GM19023 (cell line): ENCODE results near the gene RBFOX1.

ENCODE experiments used
- ATAC-seq: cut with Tn5 transposase; IDR thresholded peaks from one replicate; pipeline ENCODE4 v1.9.1; 2021; ENCODE audit warnings: mild to moderate bottlenecking, moderate library complexity; ENCODE audit not compliant: unreplicated experiment

Gene RBFOX1

DNA sequence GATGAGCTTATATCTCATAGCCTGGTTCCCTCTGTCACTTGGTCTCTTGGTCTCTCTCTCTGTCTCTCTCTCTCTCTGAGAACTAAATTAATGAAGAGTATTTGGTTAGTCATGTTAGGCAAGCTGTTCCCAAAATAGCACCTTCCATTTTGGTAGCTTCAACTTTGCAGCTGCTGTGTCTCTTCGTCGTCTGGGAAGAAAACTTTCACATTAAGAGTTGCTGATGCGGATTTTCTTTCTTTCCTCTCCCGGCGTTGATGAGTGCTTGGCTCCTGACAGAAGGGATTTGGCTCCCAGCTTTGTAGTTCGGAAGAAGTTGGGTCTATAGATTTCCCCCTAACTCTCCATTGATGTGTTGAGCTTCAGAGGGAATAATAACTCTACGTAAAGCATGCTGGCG lies at the start of gene RBFOX1:
Gene RBFOX1 (plus strand): TSS at position 235 of the 400 bp plus-strand sequence.
- no peak for ATAC-seq

DNA sequence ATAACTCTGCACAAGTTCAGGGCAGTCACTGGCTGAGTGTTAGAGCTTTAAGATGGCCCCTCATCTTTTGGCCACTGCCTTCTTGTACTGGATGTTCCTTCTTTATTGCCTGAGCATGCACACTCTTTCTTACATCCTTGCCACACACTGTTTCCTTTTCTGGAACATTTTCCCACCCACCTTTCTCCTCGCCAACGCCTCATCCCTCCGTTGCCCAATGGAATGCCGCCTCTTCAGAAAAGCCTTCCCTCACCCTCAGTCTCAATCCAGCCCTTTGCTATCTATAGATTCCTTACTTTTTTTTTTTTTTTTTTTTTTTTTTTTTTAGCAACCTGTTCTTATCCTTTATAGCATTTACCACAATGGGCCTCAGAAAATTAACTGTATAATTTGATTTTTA lies 47.9 kb upstream of the RBFOX1 start:
- no peak for ATAC-seq

DNA sequence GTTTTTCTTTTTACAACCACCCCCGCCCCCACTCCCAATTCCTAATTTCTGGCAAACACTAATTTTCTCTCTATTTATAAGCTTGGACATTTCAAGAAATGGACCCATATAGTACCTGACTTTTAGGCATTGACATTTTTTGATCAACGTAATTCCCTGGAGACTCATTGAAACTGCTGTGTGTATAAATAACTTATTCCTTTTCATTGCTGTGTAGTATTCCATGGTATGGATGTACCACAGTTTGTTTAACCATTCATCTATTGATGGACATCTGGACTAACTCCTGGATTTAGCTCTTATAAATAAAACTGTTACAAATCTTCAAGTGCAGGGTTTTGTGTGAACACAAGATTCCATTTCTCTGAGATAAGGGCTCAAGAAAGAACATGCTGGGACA lies 47.1 kb upstream of the RBFOX1 start:
- ATAC-seq: no peak

DNA sequence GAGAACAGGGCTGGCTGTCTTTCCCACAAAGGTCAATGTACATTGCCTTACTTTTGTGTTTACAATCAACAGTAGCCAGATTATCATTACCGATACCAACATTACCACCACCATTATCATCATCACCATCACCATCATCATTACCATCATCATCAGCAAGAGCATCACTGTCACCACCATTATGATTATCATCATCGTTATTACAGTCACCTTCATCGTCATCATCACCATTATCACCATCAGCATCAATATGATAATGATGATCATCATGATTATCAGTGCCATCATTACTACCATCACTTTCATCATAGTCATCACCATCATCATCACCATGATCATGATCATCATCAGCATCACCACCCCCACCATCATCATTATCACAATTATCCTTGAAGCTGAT lies 43.3 kb upstream of the RBFOX1 start:
- no peak for ATAC-seq

DNA sequence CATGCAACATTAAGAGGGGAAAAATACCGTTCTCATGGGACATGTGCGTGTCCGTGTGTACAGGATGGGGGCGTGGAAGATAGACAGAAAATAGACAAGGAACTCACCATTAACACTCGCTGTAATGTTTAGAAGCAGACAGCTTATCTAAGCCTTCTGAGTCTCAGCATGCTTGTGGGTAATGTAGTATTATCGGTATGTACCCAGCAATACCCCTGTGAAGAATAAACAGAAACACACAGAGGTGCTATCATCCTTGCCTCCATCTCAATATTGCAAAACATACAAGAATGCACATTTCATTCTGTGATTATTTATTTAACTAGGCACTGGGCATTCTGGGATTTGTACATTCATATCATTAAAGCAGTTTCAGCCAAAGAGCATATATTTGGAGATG lies 42.0 kb upstream of the RBFOX1 start:
- no peak for ATAC-seq

DNA sequence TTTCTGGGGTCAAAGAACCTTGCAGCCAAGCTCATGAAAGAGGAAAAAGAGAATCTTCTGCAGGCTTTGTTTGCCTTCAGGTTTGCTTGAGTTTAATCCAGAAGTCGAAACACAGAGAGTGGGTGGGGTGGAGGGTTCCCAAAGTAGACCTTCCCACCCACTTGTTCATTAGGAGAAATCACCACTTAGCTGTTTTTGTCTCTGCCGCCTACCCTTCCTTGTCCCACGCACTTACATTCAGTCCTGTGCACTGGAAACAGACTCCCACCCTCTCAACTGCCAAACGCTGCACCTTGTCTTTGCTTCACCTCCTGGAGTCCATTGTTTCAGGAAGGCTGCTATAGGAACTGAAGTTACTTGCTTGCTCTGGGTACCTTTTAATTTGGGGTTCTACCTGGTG lies 38.6 kb upstream of the RBFOX1 start:
- no peak for ATAC-seq

DNA sequence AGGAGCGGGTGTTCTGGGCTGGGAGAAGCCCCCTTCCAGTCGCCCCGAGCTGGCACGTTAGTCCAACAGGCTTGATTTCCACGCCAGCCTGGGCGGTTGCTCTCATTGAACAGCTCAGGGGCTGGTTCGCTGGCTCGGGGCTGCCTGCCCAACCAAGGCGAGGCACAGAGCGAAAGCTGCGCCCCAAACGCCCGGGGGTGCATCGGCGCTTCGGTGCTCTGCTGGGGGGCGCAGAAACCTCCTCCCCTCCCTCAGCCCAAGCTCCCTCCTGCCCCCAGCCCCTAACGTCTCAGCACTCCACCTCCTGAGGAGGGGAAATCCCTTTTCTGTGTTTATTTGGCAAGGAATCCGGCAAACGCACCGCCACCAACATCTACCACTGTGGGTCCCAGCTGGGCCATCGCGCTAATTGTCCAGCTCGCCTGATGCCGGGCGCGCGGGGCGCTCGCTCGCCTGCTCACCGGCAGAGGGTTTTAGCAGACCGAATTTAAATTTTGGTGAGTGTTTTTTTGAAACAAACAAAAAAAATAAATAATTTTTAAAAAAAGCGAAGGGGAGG lies 29.5 kb upstream of the RBFOX1 start:
- no peak for ATAC-seq

DNA sequence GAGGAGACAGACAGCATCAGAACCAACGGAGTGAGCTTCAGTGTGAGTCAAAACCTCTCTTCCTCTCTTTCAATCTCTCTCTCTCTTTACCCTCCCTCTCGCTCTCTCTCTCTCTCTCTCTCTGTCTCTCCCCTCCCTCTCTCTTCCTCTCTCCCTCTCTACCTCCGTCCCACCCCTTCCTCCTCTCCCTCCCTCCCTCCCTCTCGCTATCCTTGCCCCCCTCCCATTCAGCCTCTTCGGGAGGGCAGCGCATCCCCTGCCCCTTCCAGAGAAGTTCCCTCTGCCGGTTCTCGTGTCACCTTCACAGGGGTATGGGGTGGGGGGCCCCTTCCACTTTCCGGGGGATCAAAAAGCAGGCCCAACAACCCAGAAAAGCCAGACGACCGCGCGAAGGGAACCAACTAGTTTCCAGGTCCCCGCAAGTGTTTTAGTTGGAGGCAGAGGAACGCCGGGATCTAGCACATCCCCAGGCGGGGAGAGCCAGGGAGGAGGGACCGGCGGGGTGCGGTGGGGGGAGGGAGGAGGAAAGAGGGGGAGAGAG lies 28.9 kb upstream of the RBFOX1 start:
- no peak for ATAC-seq

DNA sequence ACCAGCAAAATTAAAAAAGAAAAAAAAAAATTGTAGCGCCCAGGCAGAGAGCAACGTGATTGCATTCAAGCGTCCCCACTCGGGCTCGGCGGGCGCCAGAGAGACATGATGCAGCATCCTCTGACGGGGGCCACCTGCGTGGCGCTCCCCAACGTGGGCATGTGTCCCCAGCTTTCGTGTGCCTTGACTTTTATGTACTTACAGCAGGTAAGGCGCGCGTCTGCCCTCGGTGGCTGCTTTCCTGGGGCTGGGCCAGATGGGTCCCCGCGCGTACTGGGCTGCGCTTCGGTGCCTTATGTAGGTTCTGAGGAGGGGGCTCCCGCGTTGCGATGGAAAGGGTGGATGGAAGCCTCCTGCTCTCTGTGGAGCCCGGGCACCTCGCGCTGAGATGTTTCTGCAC lies 28.4 kb upstream of the RBFOX1 start:
- no peak for ATAC-seq

DNA sequence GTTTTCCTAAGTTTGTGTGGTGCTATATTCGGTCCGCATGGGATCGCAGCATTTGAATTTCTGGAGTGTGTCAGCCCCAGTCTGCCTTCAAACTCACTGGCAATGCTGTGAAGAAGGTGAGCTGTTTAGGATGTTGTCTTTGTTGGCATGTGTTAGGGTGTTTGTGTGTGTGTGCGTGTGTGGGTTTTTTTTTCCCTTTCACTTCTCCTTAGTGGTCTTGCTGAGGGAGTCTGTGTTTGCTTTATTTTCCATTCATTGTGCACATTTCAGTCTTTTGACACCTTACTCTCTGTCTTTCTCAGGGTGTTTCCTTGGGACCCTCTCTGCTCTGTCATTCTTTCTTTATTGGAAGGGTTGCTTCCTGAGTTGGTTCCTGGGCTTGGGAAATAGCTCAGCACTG lies 27.7 kb upstream of the RBFOX1 start:
- no peak for ATAC-seq

DNA sequence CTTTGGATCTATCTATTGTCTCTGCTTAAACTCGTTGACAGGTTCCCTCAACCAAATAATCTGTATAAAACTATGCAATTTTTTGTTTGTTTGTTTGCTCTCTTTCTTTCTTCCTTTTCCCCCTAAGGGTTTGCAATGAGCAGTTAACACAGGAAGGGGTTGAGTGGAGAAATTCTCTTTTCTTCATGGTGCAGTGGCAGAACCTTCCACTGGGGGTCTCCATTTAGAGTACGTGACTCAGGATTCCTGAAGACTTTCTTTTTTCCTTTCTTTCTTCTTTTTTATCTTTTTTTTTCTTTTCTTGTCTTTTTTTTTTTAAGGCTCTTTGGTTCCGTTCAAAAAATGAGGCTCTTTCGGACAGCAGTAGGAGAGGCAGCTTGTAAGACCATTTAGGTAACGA lies 19.5 kb upstream of the RBFOX1 start:
- no peak for ATAC-seq

DNA sequence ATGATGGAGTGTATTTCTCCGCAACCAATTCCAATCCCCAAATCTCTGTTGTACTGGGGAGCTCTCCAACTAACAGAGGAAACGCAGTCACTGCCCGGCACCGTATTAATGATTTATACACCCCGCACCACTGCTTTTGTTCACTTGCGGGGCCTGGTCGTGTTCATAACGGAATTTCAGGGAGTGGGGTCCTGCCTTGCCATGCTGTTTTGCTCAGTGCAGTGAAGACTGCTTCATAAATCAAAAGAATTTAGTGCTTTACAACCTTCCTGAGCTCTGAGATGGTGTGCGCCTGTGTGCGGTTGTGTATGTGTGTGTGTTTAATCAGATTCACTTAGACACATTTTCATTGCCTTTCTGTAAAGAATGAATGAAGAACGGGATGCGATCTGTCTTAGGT lies 18.5 kb upstream of the RBFOX1 start:
- ATAC-seq: no peak

DNA sequence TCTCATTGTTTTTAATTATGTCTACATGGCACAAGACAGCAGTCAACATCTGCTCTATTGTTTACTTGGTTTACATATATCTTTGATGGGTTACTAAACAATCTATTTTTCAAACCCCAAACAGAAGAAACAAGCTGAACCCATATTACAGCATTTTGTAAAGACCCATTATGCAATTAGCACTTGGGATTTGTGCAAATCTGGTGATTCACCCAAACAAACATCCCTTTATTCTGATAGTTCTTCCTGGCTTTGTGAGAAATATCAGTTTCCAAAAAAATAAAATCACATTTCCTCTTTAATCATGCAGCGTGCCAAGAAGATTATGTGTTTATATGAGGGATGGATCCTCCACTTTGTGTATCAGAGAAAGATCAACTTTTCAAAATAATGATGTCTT lies 16.8 kb upstream of the RBFOX1 start:
- ATAC-seq: no peak

DNA sequence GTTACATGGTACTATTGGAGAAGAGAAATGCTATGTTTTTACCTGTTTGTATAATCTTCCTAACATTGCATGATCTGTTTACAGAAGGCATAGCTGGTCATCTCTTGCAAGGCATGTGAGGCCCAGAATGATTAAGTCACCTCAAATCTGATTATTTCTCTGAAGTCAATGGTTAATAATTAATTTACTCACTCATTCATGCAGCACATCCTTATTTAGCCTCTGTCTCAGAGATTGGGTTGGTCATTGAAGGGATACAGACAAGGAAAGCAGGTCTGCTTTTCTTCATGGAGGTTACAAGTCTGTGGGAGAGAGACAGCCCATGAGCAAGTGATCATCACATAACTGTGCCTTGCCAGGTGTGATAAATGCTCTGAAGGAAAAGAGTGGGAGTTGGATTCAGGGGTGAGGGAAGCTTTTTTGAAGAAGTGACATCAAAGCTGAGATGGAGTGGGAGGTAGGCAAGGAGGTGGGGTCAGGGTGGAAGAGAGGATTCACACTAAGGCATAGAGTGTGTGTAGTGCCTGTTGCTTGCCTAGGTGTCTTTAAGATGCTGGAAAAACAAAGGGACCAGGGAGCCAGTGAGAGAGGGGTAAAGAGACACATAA lies 16.3 kb upstream of the RBFOX1 start:
- ATAC-seq: no peak

DNA sequence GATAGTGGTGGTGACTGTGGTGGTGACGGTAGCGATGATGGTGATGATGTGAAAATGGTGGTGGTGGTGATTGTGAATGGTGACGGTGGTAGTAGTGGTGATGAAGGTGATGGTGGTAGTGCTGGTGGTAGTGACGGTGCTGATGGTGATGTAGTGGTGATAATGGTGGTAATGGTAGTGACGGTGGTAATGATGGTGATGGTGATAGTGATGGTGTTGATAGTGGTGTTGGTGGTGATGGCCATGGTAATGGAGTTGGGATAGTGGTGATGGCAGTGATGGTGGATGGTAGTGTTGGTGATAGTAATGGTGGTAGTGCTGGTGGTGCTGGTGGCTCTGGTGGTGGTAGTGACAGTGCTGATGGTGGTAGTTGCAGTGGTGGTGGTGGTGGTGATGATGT lies 14.7 kb upstream of the RBFOX1 start:
- ATAC-seq: no peak

DNA sequence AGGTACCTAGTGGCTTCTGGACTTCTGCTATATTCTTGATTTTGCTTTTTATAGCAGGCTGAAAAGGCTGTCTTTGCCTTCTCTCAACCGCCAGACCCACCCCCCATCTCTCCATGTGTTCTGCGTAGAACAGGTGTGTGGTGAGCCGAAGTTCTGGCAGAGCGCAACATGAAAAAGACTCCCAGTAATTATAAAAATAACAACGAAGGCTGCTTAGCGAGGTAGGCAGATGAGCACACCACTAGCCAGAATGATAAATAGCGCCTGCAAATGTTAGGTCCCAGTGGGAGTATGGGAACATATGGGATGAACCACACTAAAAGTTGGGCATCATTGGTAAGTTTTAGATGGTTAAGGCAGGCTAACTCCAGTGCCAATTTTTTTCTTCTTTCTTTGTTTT lies 14.0 kb upstream of the RBFOX1 start:
- ATAC-seq: no peak

DNA sequence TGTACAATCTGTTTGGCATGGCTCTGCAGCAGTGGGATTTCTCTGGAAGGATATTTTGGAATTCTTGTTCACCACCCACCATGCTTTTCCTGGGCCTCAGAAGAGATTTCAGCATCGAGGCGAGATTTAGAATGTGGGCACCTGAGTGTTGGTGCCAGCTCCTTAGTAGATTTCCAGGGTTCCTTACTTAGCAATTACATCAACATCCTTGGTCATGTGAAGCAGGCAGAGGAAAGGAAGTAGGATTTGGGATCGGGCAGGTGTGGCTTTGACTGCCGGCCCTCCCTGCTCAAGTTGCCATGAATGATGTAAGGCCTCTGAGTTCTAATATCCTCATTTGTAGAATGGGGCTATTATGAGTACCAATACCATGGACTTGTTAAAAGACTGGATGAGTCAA lies 13.1 kb upstream of the RBFOX1 start:
- no peak for ATAC-seq

DNA sequence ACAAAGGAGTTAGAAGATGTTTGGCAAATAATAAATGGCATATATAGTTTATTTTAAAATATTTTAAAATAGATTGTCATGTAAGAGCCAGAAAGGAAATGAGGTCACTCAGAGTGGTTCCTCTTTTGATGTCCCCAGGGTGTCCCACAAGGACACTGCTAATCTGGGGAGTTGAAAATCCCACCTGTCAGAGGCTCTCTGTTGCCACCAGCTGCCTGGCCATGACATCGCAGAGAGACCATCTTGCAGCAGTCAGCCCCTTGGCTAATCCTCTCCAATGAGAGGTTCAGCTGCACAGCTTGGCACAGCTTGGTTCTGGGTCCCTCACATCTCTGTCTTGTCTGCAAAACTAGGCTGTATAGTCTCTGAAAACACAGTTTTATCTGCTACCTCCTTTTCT lies 11.0 kb upstream of the RBFOX1 start:
- ATAC-seq: no peak

DNA sequence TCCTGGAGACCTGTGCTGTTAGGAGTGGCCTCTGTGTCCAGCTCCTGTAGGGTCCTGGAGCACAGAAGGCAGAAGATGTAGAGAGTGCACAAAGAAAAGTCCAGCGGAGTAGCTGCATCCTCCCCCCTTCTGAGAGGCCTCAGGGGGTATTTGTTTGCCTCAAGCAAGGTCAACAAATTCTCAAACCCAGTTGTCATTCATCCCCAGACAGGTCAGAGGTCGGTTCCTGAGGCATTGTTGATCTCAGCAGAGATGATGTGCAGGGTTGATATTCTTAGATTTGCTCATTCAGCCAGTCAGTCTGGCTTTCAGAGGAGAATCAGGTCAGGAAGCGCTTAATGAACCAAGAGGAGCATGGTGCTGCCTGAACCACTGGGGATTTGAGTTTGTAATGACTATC lies 8.3 kb upstream of the RBFOX1 start:
- ATAC-seq: no peak

DNA sequence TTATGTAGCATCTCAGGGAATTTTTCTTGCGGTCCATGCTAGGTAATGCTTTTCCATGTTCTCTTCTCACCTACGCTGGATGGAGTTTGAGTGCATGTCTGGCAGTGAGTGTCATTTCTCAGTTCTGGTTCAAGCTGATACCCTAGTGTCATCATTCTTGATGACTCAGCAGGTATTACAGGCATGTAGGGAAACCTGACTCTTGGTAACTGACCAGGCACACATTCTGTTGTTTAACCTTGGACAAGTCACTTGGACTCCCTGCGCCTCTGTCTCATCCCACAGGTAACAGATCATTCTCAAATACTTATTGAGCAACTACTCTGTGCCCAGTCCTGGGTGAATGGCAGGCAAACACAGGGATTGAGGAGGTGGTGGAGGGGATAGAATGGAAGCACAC lies 6.8 kb upstream of the RBFOX1 start:
- no peak for ATAC-seq

DNA sequence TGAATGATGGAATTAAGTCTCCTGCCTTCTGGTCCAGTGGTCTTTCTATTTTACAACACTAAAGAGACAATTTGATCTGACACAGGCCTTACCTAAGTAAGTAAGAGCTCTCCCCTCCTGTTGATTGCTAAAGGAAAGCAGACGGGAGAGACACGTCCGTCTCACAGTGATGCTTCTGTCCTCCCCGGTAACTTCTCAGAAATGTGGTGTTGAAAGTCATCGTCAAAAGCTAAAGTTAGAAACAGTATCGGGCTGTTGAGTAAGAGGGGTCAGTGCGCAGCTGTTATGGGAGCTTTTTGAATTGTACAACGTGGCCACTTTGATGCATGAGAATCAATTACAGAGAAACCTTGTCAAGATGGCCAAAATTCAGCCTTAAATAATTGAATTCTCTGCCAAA lies 1.9 kb upstream of the RBFOX1 start:
- ATAC-seq: no peak

DNA sequence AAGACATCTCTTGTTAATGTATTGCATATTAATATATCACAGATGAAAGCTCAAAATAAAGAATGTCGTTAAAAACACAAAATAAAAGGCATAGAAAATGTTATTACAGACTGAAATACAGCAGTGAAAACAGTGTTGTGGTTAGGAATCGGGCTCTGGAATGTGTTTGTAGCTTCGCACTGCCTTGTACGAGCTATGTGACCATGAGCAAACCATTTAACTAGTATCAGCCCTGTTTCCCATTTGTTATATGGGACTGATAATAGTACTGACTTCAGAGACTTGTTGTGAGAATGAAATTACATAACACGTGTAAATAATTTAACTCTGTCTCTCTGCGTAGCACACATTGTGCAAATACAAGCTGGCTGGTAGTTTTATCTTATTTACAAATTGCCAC lies 648 bp upstream of the RBFOX1 start:
- no peak for ATAC-seq

DNA sequence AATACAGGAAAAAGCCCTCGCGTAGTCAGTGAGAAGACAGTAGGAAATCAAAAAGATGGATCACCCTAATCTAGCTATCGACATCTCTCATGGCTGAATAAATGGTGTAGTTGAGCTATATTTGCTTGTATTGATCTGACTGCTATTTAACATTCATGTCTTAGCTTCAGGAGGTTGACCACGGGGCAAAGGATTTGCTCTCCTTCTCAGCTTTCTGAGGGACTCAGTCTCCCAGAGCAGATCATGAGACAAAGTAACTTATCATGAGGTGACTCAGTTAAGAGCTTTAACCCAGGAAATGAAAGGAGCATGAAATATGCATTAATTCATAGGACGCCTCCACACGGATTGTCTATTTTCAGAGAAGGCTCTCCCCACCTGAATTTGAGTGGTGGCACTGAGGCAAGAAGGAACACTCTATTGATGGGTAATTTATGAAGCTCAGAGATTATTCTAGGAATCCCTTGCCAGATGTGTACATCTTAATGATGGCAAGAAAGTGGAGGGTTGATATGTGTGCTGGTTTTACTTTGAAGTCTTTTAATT lies 608 bp downstream of the RBFOX1 start:
- ATAC-seq: no peak
